Left lung (tissue), 10 donors: Measurements from ENCODE around the gene LAMB1. TPM values are rescaled to one million over a fixed set of nuclear protein-coding genes. Genes with fewer than 3 reads are reported as not detected.

Source experiments
- ATAC-seq: fragments of 200-7000 bp; cut with Tn5 transposase; one replicate; pipeline ENCODE4 v1.9.1; 2020; ENCODE audit warnings: moderate library complexity
- DNase-seq, 4 donors: peaks; one replicate each; pipeline ENCODE4 v3.0.0-alpha.2; 2013 to 2020
- H3K27ac ChIP-seq, 2 donors: fragments of 200-600 bp; sonication (generic) in 1 of 2; one replicate each; pipeline versions ENCODE4 v1.5.0 to v1.8.0; 2020 to 2021
- H3K27me3 ChIP-seq, 2 donors: fragments of 200-600 bp; sonication (generic) in 1 of 2; one replicate each; pipeline versions ENCODE4 v1.5.0 to v1.8.0; 2020 to 2021
- H3K36me3 ChIP-seq, 2 donors: fragments of 200-600 bp; sonication (generic) in 1 of 2; one replicate each; pipeline versions ENCODE4 v1.5.0 to v1.8.0; 2020 to 2021
- H3K4me1 ChIP-seq, 2 donors: fragments of 200-600 bp; one replicate each; pipeline ENCODE4 v1.8.0; 2021
- H3K4me3 ChIP-seq, 2 donors: fragments of 200-600 bp; sonication (generic) in 1 of 2; one replicate each; pipeline versions ENCODE4 v1.5.0 to v1.8.0; 2020 to 2021; ENCODE audit warnings: mild to moderate bottlenecking in 1 of 2
- H3K9me3 ChIP-seq, 2 donors: fragments of 200-600 bp; sonication (generic) in 1 of 2; one replicate each; pipeline versions ENCODE4 v1.5.0 to v1.8.0; 2020 to 2021
- CTCF ChIP-seq, 2 donors: fragments of 200-600 bp; sonication (generic) in 1 of 2; IDR thresholded peaks; one replicate each; pipeline versions ENCODE4 v1.5.0 to v1.8.0; 2021; ENCODE audit warnings: antibody characterized with exemption in 2 of 2
- intact Hi-C, 2 donors: fragments of 100-400 bp; cut with DNase I; formaldehyde crosslinking; loops; one replicate each; pipeline versions ENCODE4 v1.11.2 to v1.14.2; 2022
- polyA plus RNA-seq, 6 donors: library from polyadenylated mRNA; unstranded; fragments of 120-200 nt; gene quantifications; one replicate each; pipeline ENCODE4 v1.2.1, GENCODE V29; 2013; ENCODE audit not compliant: insufficient read length in 6 of 6
- total RNA-seq, 2 donors: library from RNA; stranded (reverse); fragmentation: NEBNext Ultra II Directional; extraction: Animal tissue kit (Norgen Biotek cat#: 25700); gene quantifications; one replicate each; pipeline ENCODE4 v1.2.1, GENCODE V29; 2021
- donor health status: DM: no; HTN: yes; CAD: no.
- donor health status: DM: no; HTN: no; CAD: no.

LAMB1 gene
- total and polyA plus RNA-seq, 8 donors = 175 to 583 (median 505) TPM

GRCh38 chr7:107982918-107983389, 20.0 kb downstream of the LAMB1 start:
- Histone ChIP-seq H3K4me3 (no peak overlapping the region), H3K4me1 (peaks cover 0 to 10% of the 10 kb centered on the region in 2 donors), H3K36me3 (peaks cover 0 to 15% of the 10 kb centered on the region in 2 donors), H3K27me3 (no peaks in the 10 kb centered on the region), H3K27ac (no peak overlapping the region), H3K9me3 (no peaks in the 10 kb centered on the region)
- intact Hi-C loops = no loop called here
- peak in 1 of 2 donors; percentile 19 for TF ChIP-seq CTCF (IDR thresholded peaks at IDR 0.05)
- peak in 2 of 4 donors; percentile 85 to 86 for DNase-seq
- peak; percentile 64 for ATAC-seq

GRCh38 chr7:107982042-107982840, 20.7 kb downstream of the LAMB1 start:
- intact Hi-C loops = no loop called here
- no peaks in the 10 kb centered on the region for H3K9me3 ChIP-seq
- no peak for TF ChIP-seq CTCF (IDR thresholded peaks at IDR 0.05)
- ATAC-seq (peak; percentile 69), DNase-seq (no peak)
- peaks cover 0 to 10% of the 10 kb centered on the region in 2 donors for H3K4me1 ChIP-seq
- no peak overlapping the region for H3K27ac ChIP-seq
- no peak overlapping the region for H3K4me3 ChIP-seq
- H3K36me3 ChIP-seq = peaks cover 0 to 12% of the 10 kb centered on the region in 2 donors
- no peaks in the 10 kb centered on the region for H3K27me3 ChIP-seq

GRCh38 chr7:107981466-107981865, 21.5 kb downstream of the LAMB1 start:
- Histone ChIP-seq H3K36me3 (peaks cover 0 to 14% of the 10 kb centered on the region in 2 donors), H3K27ac (no peak overlapping the region), H3K9me3 (no peaks in the 10 kb centered on the region), H3K27me3 (no peaks in the 10 kb centered on the region), H3K4me3 (no peak overlapping the region), H3K4me1 (peaks cover 0 to 10% of the 10 kb centered on the region in 2 donors)
- ATAC-seq = no peak
- DNase-seq = no peak
- no peak for TF ChIP-seq CTCF (IDR thresholded peaks at IDR 0.05)
- intact Hi-C loops = no loop called here

GRCh38 chr7:107980671-107981190, 22.2 kb downstream of the LAMB1 start:
- Histone ChIP-seq H3K9me3 (no peaks in the 10 kb centered on the region), H3K4me1 (peaks cover 0 to 10% of the 10 kb centered on the region in 2 donors), H3K27ac (no peak overlapping the region), H3K27me3 (no peaks in the 10 kb centered on the region), H3K36me3 (peaks cover 0 to 16% of the 10 kb centered on the region in 2 donors), H3K4me3 (no peak overlapping the region)
- intact Hi-C loops = no loop called here
- ATAC-seq (no peak), DNase-seq (no peak)
- no peak for TF ChIP-seq CTCF (IDR thresholded peaks at IDR 0.05)

- intact Hi-C loops = no loop called here
- no peaks in the 10 kb centered on the region for H3K9me3 ChIP-seq
- H3K36me3 ChIP-seq = peaks cover 0 to 20% of the 10 kb centered on the region in 2 donors
Observed at GRCh38 chr7:107980171-107980570, 22.8 kb downstream of the LAMB1 start.

More at GRCh38 chr7:107980171-107980570, 22.8 kb downstream of the LAMB1 start:
- ATAC-seq (no peak), DNase-seq (no peak)
- no peak overlapping the region for H3K27ac ChIP-seq
- no peaks in the 10 kb centered on the region for H3K27me3 ChIP-seq
- peaks cover 0 to 10% of the 10 kb centered on the region in 2 donors for H3K4me1 ChIP-seq
- TF ChIP-seq CTCF (IDR thresholded peaks at IDR 0.05) = no peak
- H3K4me3 ChIP-seq = no peak overlapping the region
